Subcutaneous abdominal adipose tissue (tissue), 5 donors: ENCODE results near the gene BOD1.

ENCODE experiments used
- H3K27ac ChIP-seq: one replicate; pipeline ENCODE4 v1.7.0; 2013; ENCODE audit warnings: low read depth, mild to moderate bottlenecking, inconsistent platforms, low read length, moderate library complexity
- H3K27me3 ChIP-seq, 5 donors: one replicate each; pipeline ENCODE4 v1.7.0; 2013; ENCODE audit warnings: low read length in 5 of 5, inconsistent platforms in 1 of 5; ENCODE audit not compliant: control insufficient read depth in 5 of 5, insufficient read depth in 4 of 5
- H3K36me3 ChIP-seq, 5 donors: one replicate each; pipeline ENCODE4 v1.7.0; 2013; ENCODE audit warnings: low read length in 5 of 5; ENCODE audit not compliant: control insufficient read depth in 5 of 5, insufficient read depth in 5 of 5
- H3K4me1 ChIP-seq, 5 donors: one replicate each; pipeline ENCODE4 v1.7.0; 2013; ENCODE audit warnings: low read length in 5 of 5, mild to moderate bottlenecking in 3 of 5, moderate library complexity in 1 of 5; ENCODE audit not compliant: control insufficient read depth in 5 of 5, insufficient read depth in 5 of 5
- H3K4me3 ChIP-seq, 5 donors: one replicate each; pipeline ENCODE4 v1.7.0; 2013; ENCODE audit warnings: low read length in 5 of 5, low read depth in 1 of 5
- H3K9ac ChIP-seq, 5 donors: one replicate each; pipeline ENCODE4 v1.7.0; 2013; ENCODE audit warnings: low read length in 5 of 5, mild to moderate bottlenecking in 4 of 5, moderate library complexity in 3 of 5
- H3K9me3 ChIP-seq, 5 donors: one replicate each; pipeline ENCODE4 v1.7.0; 2013; ENCODE audit warnings: low read length in 5 of 5; ENCODE audit not compliant: control insufficient read depth in 5 of 5
- donor health status: healthy.
- donor health status: healthy.
- donor health status: healthy.
- donor health status: healthy.
- donor health status: healthy.

BOD1 gene

GRCh38 chr5:173616577-173617118 is at the start of gene BOD1:
TSS of gene BOD1 (minus strand) at chr5:173616650. CDS start at chr5:173616436, 214 bp downstream.
- Histone ChIP-seq H3K9ac (peak within 1 kb of the TSS; percentile 79 to 97 (median 89)), H3K27me3 (no peaks in the 10 kb centered on the region), H3K9me3 (no peaks in the 10 kb centered on the region), H3K36me3 (peaks cover 3 to 15% (median 12%) of the 10 kb centered on the region in 5 donors), H3K4me3 (peak within 1 kb of the TSS; percentile 75 to 89 (median 86)), H3K27ac (peak within 1 kb of the TSS; percentile 93), H3K4me1 (peaks cover 7 to 51% (median 43%) of the 10 kb centered on the region in 5 donors)

- peaks cover 5 to 26% (median 14%) of the 10 kb centered on the region in 5 donors for H3K4me1 ChIP-seq
- no peaks in the 10 kb centered on the region for H3K36me3 ChIP-seq
- no peak overlapping the region for H3K9ac ChIP-seq
- H3K27ac ChIP-seq, result no peak overlapping the region
- no peaks in the 10 kb centered on the region for H3K27me3 ChIP-seq
- H3K4me3 ChIP-seq, result no peak overlapping the region
- peaks cover 0 to 2% (median 0%) of the 10 kb centered on the region in 5 donors for H3K9me3 ChIP-seq
Measured at GRCh38 chr5:173665326-173665725, 48.9 kb upstream of the BOD1 start.

- Histone ChIP-seq H3K36me3 (no peaks in the 10 kb centered on the region), H3K9ac (no peak overlapping the region)
Measured at GRCh38 chr5:173664154-173664526, 47.7 kb upstream of the BOD1 start.

DNA sequence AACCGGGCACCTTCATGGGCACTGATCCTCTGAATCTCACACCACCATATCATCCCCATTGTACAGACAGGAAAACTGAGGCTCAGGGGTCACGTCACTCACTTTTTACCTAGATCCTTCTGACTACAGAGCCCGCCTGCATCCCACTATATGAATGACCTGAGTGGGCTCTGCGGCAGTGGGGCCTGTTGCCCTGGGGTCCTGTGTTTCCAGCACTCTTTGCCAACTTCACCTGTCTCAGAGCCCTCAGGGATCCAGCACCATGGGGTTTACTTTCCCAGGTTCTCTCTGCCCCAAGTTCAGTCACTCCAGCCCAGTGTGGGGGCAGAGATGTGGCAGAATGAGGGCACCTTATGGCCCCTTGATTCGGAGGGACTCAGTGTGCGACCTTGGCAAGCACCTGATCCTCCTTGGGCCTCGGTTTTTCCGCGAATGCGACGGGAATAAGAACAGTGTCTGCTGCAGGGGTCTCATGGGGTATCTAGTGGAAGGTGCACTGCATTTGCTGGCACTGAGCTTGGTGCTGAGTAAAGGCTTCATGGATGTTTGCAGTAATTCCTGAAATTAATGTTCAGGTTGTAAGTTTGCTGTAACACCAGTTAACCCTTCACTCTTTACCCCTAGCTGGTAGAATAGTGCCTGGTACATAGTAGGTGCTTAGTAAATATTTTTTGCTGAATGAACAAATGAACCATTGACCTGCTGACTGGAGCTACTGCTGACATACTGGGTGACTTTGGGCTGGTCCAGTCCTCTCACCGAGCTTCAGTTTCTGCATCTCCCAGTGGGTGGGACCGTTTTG is 47.1 kb upstream of the BOD1 start:
- Histone ChIP-seq H3K27ac (no peak overlapping the region), H3K9ac (no peak overlapping the region), H3K4me1 (peaks cover 0 to 15% (median 9%) of the 10 kb centered on the region in 5 donors), H3K9me3 (peaks cover 0 to 7% (median 5%) of the 10 kb centered on the region in 5 donors), H3K27me3 (no peaks in the 10 kb centered on the region), H3K4me3 (peak overlapping the region in 3 of 5 donors; percentile 2 to 22 (median 13)), H3K36me3 (no peaks in the 10 kb centered on the region)

More at GRCh38 chr5:173664154-173664526, 47.7 kb upstream of the BOD1 start:
- Histone ChIP-seq H3K27ac (no peak overlapping the region), H3K4me1 (peaks cover 0 to 15% (median 9%) of the 10 kb centered on the region in 5 donors), H3K9me3 (peaks cover 0 to 8% (median 4%) of the 10 kb centered on the region in 5 donors), H3K27me3 (no peaks in the 10 kb centered on the region), H3K4me3 (peak overlapping the region in 3 of 5 donors; percentile 2 to 22 (median 13))

DNA sequence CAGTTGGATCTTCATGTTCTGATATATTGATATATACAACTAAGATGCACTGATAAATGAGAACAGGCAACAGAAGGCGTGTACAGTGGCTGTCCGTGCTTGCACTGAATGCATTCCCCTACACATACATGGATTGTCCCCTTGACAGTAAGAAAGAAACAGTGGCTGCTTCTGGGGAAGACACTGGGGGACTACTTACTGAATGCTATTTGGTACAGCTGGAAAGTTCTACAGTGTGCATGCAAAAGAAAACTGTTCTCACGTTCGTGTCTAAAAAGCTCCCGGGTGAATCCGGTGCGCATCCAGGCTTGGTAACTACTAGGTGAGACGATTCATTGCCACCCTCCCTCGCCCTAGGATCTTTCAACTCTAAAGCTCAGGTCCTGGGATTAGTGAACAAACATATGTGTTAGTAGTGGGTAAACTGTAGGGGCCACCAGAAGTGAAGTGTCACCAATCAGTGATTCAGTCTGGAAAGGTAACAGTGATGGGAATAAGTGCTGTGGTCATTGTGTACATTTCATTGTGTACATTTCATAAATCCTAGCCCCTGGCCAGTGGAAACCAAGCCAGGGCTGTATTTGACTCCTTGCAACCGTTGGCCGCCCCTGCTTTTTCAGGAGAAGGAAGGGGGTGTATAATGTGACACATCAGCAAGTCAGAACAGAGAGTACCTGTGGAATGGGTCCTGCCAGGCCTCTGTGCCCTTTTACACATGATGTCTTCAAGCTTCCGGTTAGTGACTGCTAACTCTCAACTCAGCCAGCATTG is 46.3 kb upstream of the BOD1 start:
- H3K4me3 ChIP-seq, result no peak overlapping the region
- H3K27me3 ChIP-seq, result no peaks in the 10 kb centered on the region
- no peaks in the 10 kb centered on the region for H3K36me3 ChIP-seq

GRCh38 chr5:173660481-173661280 is 44.2 kb upstream of the BOD1 start:
- no peak overlapping the region for H3K9ac ChIP-seq
- H3K4me3 ChIP-seq, result no peak overlapping the region
- no peaks in the 10 kb centered on the region for H3K27me3 ChIP-seq
- peaks cover 0 to 15% (median 9%) of the 10 kb centered on the region in 5 donors for H3K4me1 ChIP-seq
- no peaks in the 10 kb centered on the region for H3K36me3 ChIP-seq
- H3K27ac ChIP-seq, result no peak overlapping the region
- peaks cover 0 to 7% (median 5%) of the 10 kb centered on the region in 5 donors for H3K9me3 ChIP-seq

More for the DNA sequence above, 46.3 kb upstream of the BOD1 start:
- H3K27ac ChIP-seq, result no peak overlapping the region
- no peak overlapping the region for H3K9ac ChIP-seq
- H3K9me3 ChIP-seq, result peaks cover 0 to 7% (median 5%) of the 10 kb centered on the region in 5 donors
- H3K4me1 ChIP-seq, result peaks cover 0 to 15% (median 9%) of the 10 kb centered on the region in 5 donors

DNA sequence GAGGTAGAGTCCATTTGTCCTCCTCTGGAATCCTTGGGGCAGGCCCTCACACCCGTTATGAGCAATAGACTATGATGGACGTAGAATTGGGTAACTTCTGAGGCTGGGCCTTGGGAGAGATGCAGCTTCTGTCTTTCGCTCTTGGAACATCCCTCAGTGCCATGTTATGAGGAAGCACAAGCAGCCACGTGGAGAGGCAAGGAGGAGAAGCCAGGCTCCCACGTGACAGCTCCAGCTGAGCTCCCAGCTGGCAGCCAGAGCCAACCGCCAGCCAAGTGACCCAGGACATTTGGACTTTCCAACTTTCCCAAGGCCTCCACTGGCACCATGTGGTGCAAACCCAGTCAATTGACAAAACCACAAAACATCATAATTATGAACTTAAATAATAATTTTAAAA is 43.0 kb upstream of the BOD1 start:
- H3K27ac ChIP-seq, result no peak overlapping the region
- H3K4me3 ChIP-seq, result no peak overlapping the region
- no peak overlapping the region for H3K9ac ChIP-seq
- H3K4me1 ChIP-seq, result peaks cover 0 to 13% (median 7%) of the 10 kb centered on the region in 5 donors
- H3K36me3 ChIP-seq, result no peaks in the 10 kb centered on the region
- H3K9me3 ChIP-seq, result peaks cover 0 to 7% (median 5%) of the 10 kb centered on the region in 5 donors
- no peaks in the 10 kb centered on the region for H3K27me3 ChIP-seq

DNA sequence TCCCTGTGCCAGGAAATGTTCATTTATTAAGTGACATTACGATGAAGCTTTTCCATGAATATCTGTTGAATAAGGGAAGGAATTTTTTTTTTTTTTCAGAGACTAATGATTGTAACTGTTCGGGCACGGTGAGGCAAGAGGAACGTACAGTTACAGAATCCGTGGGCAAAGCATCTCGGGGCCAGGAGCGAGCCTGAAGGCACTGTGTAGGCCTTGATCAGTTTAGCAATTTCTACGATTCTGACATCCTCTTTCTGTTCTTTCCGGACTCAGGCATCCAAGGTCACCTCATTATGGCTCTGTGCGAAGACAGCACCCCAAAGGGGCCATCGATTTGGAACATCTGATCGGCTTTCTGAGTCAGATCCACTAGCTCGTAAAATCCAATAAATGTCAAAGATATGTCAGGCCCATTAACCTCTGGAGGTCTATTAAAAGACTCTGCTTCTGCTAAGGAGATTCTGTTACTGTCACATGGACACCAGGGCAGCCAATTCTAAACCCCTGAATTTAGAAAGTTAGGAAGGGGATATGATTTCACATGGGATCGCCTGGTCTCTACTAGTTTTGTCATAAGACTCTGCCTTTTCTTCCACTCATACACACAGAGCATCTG is 41.4 kb upstream of the BOD1 start:
- Histone ChIP-seq H3K4me3 (no peak overlapping the region), H3K36me3 (no peaks in the 10 kb centered on the region), H3K9me3 (peaks cover 0 to 10% (median 5%) of the 10 kb centered on the region in 5 donors), H3K27me3 (no peaks in the 10 kb centered on the region), H3K4me1 (peaks cover 0 to 4% (median 0%) of the 10 kb centered on the region in 5 donors), H3K27ac (no peak overlapping the region), H3K9ac (no peak overlapping the region)

- H3K36me3 ChIP-seq, result no peaks in the 10 kb centered on the region
- peaks cover 0 to 14% (median 7%) of the 10 kb centered on the region in 5 donors for H3K9me3 ChIP-seq
- H3K4me3 ChIP-seq, result no peak overlapping the region
- no peak overlapping the region for H3K9ac ChIP-seq
- H3K27me3 ChIP-seq, result no peaks in the 10 kb centered on the region
- H3K4me1 ChIP-seq, result no peaks in the 10 kb centered on the region
- no peak overlapping the region for H3K27ac ChIP-seq
Measured at GRCh38 chr5:173655196-173655797, 38.8 kb upstream of the BOD1 start.
